ENCODE measurements around the gene ITGAL.

- TF ChIP-seq CTCF (IDR thresholded peaks at IDR 0.05; ENCODE audit: low read depth, low read length) (no peak), EZH2phosphoT487 (IDR thresholded peaks at IDR 0.05; ENCODE audit: low read depth) (no peak)
Measured at GRCh38 chr16:30484887-30485286, 12.3 kb downstream of the ITGAL start.

Data from OCI-LY3 (cell line).